NCI-H1092 (cell line): ENCODE data around the gene KLK5.
"Not testable (repeated sequence)": the region's sequence is repeated elsewhere in the genome, so short reads cannot be mapped to it uniquely, and the experiment has no call there.

Source experiments
- DNase-seq: peaks from one replicate; lab custom pipeline; 2025; lab: John Stamatoyannopoulos, UW

Gene KLK5, protein sequence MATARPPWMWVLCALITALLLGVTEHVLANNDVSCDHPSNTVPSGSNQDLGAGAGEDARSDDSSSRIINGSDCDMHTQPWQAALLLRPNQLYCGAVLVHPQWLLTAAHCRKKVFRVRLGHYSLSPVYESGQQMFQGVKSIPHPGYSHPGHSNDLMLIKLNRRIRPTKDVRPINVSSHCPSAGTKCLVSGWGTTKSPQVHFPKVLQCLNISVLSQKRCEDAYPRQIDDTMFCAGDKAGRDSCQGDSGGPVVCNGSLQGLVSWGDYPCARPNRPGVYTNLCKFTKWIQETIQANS

DNA sequence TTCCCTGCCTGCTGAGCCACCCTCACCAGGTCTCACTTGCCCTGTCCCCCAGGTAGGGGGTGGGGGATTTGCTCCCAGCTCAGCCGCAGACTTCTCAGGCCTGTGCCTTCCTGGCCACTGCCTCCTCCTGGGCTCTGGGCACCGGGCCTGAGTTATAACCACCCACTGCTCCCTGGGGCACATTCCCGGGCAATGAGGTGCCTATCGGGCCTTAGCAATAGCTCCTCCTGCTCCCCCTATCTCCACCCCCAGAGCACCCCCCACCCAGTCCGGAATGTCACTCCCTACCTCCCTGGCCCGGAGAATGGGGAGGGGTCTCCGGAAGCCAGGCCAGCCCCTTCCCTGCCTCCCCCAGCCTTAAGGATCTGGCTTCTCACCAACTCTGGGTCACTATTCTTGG lies at the start of gene KLK5:
Gene KLK5 (minus strand): TSS at position 129 of the 400 bp plus-strand sequence. CDS start 381 bp downstream, outside the sequence.
- no peak for DNase-seq

DNA sequence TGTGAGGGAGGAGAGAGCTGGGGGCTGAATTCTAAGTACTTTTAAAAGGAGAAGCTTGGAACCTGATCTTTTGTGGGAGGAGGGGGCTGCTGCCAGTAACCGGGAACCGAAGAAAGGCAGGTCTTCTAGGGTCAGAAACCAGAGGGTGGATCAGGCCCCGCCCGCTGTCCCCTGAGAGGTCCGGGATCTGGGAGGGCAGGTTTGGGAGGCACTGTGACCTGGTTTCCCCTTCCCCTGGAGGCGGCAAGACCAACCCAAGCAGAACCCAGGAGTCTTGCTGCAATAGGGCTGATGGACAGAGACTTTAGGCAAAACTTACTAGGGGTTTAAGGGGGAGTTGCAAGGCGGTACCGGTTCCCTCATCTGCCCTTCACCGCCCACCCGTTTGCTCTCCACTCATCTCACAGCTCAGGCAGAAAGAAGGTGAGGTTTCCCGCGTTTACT lies 49.3 kb upstream of the KLK5 start:
- DNase-seq = no peak

DNA sequence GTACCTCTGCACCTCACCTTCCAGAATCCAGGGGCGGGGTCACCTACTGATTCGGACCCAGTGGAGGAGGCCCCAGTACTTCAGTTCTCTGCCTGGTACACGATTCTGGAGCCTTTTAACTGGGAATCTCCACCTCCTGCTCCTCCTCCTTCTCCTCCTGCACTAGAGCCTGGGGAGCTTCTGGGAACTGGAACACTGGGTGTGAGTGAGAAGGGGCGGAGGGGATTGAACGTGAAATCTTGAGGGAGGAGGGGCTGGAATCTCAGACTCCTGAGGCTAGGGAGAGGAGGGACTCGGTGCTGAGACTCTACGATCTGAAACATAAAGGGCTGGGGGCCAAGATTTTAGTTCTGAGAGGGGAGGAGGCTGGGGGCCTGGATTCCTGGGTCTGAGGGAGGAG lies 48.7 kb upstream of the KLK5 start, which contains the start of gene KLK8:
Gene KLK8 (minus strand): TSS at position 90 of the 400 bp plus-strand sequence. CDS start 437 bp downstream, outside the sequence.
- DNase-seq = no peak

DNA sequence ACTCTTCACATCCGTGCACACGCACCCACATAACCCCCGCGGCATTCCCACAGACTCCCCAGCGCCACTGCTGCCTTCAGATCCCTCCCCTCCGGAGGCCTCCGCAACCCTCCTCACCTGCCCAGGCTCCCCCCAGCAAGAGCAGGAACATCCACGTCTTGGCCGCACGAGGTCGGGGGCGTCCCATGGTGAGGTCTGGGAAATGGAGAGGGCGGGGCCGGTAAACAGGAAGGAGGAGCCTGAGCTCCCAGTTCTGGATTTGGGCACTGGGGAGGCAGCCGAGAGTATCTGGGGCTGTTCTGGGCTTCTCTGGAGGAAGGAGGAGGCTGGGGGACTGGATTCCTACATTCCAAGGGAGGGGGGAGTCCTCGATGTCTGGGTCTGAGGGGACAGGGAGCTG lies 48.1 kb upstream of the KLK5 start:
- no peak for DNase-seq

DNA sequence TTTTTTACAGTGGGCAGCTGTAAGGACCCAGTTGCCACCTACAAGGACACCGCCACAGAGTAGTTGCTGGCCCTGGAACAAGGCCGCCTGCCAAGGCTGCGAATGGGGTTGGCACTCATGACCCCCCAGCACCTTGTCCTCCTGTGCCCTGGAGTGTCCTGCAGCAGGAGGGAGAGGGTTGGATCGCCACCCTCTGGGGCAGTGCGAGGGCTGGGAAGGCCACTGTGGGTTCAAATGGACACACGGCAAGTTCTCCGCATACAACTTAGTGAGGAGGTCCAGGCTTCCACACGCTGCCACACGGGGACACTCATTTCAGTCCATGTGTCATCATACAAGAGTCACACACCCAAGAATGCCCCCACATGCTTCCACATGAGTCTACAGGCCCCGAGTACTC lies 47.6 kb upstream of the KLK5 start:
- no peak for DNase-seq

DNA sequence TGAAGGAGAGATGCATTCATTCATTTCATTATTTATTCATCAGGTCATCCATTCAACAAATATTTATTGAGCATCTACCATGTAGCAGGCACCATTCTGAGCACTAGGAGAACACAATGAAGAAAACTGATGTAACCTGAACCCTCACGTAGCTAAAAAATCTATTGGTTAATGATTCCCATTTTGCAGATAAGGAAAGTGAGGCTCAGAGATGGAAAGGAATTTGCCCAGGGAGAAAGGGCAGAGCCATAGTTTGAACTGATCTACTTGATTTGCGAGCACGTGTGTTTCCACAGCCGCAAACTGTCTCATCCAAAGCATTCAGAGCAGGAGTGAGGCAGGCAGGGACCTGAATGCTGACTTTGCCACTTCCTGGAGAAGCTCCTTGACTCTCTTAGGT lies 45.8 kb upstream of the KLK5 start:
- no peak for DNase-seq

DNA sequence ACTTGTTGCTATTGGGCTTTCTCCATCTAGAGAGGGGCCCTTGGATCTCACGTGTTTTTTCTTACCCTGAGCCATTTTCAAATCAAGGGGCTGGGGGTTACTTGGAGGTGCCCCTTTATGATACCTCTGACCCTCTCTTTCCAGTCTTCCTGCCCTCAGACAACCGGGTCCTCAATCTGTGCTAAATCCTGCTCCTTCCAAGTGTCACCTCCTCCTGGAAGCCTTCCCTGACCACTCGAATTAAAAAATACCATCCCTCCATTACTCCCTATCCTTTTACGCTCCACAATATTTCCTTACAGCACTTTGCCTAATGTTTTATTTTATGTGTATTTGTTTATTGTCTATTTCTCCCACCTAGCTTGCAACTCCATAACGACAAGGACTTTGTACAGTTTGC lies 45.2 kb upstream of the KLK5 start:
- DNase-seq = no peak

DNA sequence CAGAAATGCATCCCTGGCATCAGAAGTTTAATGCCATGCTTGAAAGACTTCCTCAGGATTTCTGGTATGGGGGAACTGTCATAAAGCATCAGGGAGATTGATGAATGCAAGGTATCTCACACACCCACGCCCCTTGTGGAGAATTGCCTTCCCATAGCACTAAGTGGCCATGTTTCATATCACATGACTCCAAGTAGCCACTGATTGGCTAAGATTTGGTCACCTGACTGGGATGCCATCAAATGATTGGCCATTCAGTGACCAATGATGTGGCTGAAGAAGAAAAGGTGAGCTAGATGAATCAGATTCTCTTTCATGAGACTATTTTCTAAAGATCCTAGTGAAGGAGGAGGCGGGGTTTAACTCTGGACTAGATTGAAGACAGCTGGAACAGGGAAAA lies 41.3 kb upstream of the KLK5 start:
- DNase-seq = no peak

DNA sequence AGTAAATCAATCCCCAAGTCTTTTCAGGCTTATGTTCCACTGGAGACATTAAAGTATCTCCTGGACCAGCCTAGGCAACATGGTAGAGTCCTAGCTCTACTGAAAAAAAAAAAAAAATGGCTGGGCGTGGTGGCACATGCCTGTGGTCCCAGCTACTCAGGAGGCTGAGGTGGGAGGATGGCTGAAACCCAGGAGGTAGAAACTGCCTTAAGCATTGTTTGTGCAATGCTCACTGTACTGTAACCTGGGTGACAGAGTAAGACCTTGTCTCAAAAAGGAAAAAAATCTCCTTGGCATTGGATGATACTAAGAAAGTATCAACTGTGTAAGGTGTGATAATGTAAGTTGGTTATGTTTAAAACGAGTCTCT lies 39.8 kb upstream of the KLK5 start:
- DNase-seq = no peak

DNA sequence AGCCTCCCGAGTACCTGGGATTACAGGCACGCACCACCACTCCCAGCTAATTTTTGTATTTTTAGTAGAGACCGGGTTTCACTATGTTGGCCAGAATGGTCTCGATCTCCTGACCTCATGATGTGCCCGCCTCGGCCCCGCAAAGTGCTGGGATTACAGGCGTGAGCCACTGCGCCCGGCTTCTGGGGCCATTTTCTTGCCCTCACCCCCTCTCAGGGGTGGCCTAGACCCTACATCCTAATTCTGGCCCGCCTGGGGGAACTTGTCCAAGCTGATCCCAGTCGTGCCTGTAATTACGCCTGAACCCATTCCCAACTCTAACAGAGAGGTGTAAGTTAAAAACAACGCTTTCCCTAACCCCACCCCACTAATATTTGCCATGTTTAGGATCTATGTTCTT lies 31.6 kb upstream of the KLK5 start:
- not testable (repeated sequence) for DNase-seq

DNA sequence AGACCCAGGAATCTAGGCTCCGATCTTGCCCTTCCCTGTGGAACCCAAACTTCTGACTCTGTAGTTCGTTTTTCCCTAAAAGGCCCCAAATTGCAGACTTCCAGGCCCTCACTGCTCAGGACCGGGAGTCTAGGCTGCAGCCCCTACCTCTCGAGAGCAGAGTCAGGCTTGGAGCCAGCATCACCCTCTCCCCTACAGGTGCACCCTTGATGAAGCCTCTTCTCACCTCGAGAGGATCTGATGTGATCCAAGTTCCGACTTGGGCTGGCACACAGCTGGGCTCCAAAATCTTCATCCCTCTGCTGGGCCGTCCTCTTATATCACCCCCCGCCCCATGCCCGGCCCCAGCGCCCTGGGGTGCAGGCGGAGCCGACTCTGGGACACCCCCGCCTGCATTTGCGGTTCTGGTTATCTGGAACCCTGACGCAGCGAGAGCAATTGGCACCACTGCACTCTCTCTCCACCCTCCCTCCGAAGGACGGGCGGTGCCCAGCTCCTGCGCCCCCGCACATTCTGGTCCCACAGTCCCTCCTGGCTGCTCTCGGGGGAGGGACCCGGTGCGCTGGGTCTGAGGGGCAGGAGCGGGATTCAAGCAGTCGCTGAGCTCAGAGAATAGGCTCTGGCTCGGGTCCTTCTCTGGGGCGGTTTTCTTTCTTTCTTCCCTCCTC lies 30.9 kb upstream of the KLK5 start, which contains the start of gene KLK7:
Gene KLK7 (minus strand): TSS at position 293 of the 668 bp plus-strand sequence. CDS start 1,518 bp downstream, outside the sequence.
- no peak for DNase-seq

DNA sequence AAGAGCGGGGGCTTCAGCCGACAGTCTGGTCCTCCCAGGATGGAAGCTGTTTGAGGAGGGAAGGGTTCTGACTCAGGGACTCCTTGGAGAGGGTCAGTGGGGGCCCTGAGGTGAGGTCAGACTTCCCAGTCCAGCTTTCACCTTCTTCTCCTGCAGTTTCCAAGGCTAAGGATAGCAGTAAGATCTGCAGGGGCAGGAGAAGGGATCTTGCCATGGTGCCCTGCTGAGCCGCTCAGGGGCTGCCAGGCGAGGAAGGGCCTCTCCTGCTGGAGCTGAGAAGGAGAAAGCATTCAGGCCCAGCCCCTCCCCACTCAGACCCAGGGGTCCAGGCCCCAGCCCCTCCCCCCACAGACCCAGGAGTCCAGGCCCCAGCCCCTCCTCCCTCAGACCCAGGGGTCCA lies 29.3 kb upstream of the KLK5 start:
- DNase-seq = no peak

DNA sequence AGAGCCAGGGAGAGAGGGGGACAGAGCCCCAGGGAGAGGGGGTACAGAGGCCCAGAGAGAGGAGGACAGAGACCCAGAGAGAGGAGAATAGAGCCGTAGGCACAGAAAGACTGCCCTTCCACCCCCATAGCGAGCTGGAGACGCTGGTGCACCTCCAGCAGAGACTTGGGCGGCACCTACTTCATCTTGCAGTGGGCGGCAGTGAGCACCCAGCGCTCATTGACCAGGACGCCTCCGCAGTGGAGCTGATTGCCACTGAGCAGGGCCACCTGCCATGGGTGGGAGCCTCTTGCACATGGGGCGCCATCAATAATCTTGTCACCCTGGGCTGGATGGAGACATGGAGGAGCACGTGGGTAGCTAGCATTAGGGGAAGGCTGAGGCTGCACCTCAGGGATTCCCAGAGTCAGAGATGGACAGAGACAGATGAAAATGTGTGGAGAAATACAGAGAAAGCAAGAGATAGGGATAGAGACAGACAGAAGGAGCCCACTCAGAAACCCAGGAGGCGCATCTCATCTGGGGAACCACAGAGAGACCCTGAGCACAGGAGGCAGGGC lies 28.8 kb upstream of the KLK5 start:
- DNase-seq = no peak

DNA sequence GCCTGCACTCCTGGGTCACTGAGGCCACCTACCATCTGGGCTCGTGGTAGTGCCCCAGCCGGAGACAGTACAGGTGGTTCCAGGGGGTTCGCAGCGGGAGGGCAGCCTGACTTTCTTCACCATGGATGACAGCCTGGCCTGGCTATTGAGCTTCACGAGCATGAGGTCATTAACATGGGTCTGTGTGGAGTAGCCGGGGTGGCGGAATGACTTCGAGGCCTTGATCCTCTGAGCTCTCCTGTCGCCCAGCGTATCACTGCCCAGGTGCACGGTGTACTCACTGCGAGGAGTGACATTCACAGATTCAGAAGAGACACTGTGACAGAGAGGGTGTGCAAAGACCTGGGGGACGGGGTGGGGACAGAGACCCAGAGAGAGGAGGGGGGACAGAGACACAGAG lies 27.4 kb upstream of the KLK5 start:
- no peak for DNase-seq

DNA sequence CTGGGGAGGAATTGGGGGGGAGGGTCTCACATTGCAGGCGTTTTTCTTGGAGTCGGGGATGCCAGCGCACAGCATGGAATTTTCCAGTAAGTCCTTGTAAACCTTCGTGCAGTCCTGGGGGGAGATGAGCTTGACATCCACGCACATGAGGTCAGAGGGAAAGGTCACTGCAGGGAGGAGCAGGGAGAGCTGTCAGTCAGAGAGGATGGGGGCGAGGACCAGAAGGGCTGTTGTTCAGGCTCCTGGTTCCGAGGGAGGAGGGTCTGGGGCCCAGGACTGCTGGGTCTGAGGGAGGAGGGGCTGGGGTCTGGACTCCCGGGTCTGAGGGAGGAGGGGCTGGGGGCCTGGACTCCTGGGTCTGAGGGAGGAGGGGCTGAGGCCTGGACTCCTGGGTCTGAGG lies 26.9 kb upstream of the KLK5 start:
- no peak for DNase-seq

DNA sequence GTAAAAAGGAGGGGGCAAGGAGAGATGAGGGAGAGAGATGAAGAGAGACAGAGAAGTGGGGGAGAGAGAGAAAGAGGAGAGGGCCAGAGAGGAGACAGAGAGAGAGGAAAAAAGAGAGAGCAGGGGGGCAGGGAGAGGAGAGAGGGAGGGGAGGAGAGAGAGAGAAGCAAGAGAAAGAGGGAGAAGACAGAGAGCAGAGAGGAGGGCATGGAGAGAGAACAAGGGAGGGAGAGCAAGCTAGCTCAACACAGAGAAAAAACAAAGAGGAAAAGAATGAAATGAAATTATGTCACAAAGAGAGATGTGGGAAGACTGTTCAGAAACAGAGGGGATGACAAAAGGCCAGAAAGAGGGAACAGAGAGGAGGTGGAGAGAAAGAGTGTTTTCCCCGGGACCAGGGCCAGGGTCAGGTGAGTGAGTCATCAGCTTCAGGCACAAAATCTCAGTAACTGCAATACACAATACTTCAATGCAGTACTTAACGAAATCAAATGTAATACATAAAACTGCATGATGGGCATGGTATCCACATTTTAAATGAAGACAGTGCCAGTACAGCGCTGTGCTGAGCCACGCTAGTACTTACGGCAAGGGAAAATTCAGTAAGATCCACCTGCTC lies 26.0 kb upstream of the KLK5 start:
- DNase-seq = no peak

DNA sequence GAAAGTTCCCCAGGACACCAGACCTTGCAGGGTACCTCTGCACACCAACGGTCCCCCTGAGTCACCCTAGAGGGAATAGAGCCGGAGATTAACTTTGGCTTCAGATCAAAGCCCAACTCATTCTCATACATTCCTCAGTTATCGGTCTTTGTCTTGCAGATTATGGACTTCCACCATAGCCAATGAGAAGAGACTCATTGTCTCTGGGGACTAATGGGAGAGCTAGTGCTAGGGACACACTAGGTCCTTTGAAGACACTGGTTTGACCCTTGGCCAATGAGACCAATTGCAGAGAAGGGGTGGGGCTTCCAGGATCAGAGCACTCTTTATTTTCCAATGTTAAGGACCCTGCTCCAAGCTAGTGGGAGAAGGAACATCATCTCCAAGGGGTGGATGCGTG lies 24.8 kb upstream of the KLK5 start:
- no peak for DNase-seq

DNA sequence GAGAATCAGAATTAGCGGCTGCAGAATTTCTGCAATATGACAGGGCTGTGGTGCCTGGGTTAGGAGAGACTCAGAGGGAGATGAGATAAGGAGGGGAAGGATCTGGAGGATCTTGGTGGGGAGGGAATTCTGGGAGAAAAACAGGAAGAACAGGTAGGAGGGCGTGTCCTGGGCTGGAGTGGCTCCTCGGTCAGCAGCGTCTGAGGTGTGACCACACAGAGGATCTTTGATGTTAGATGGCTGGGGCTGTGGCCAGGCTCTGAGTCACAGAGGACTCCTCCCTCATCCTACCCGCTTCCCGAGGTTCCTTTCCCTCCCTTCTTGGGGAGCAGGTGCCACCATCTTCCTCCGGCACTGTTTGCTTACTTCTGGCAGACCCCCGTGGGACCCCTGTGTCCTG lies 22.9 kb upstream of the KLK5 start:
- no peak for DNase-seq

DNA sequence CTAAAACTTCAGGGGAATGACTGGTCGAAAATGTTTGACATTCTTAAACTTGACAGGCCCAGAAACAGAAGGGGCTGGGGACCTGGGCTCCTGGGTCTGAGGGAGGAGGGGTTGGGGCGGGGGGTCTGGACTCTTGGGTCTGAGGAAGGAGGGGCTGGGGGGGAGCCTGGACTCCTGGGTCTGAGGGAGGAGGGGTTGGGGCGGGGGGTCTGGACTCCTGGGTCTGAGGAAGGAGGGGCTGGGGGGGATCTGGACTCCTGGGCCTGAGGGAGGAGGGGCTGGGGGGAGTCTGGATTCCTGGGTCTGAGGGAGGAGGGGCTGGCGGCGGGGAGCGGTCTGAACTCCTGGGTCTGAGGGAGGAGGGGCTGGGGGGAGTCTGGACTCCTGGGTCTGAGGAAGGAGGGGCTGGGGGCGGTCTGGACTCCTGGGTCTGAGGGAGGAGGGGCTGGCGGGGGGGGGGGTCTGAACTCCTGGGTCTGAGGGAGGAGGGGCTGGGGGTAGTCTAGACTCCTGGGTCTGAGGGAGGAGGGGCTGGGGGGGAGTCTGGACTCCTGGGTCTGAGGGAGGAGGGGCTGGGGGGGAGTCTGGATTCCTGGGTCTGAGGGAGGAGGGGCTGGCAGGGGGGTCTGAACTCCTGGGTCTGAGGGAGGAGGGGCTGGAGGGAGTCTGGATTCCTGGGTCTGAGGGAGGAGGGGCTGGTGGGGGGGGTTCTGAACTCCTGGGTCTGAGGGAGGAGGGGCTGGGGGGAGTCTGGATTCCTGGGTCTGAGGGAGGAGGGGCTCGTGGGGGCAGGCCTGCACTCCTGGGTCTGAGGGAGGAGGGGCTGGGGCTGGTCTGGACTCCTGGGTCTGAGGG lies 22.1 kb upstream of the KLK5 start:
- DNase-seq = no peak

DNA sequence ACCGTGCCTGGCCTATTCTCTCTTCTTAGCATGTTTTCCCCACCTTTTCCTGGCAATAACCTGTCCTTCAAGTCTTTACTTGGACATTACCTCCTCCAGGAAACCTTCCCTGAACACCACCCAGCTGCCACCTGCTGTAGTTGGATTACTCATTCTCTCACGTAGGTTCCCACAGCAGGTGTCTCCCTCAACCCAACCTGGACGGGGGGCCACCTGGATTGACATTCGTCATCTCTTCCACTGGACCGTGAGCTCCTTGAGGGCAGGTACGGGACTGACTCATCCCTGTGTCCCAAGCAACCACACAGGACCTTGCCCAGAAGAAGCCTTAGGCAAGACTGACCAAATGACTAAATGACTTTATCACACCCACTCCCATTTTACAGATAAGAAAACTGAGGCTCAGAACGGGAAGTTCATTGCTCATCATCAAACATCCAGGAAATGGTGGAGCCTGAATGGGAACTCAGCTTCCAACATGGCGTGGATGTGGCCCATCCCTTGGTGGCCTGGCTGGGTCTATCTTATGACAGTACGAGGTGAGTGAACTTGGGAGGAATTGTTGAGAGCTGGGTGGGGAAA lies 20.0 kb upstream of the KLK5 start:
- DNase-seq = no peak

DNA sequence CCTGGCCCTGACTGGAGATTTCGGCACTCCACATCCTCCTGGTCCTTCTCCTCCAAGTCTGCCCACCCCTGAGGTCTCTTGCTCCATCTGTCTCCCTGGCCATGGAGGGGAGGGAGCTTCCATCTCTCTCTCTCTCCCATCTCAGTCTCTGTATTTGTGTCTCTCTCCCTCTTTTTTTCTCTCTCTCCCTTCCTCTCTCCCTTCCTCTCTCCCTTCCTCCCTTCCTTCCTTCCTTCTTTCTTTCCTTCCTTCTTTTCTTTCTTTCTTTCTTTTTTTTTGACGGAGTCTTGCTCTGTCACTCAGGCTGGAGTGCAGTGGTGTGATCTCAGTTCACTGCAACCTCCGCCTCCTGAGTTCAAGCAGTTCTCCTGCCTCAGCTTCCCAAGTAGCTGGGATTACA lies 17.0 kb upstream of the KLK5 start:
- DNase-seq = not testable (repeated sequence)

DNA sequence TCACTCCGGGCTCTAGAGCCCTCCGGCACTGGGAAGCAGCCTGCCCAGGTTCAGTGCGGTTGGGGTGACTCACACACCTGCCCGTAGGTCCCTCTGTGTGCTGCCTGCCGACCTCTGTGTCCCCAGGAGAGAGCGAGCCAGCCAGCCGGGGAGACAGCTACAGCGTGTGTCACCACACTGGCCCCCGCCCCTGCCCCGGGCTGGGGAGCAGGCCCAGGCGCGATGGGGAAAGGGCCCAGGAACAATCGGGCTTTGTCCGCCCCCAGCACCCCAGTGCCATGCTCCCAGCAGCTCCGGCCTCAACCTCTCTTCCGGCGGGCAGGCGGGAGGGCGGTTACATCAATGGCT lies 16.5 kb upstream of the KLK5 start, which contains the start of gene KLK6:
Gene KLK6 (minus strand): TSS at position 179 of the 348 bp plus-strand sequence. CDS start 1,487 bp downstream, outside the sequence.
- no peak for DNase-seq
